Retinal pigment epithelial cell (primary cell): ENCODE results near the gene ARID3C.

ENCODE experiments used
- DNase-seq: peaks from one replicate; pipeline ENCODE4 v3.0.0-alpha.2; 2010; ENCODE audit warnings: low read depth
- H3K4me3 ChIP-seq: 2 replicates; pipeline ENCODE4 v1.5.1; 2011; ENCODE audit warnings: mild to moderate bottlenecking, low read length, control low read depth, moderate library complexity
- CTCF ChIP-seq: conservative IDR thresholded peaks from 2 replicates; pipeline ENCODE4 v1.5.1; 2011; ENCODE audit warnings: low read depth, low read length, control low read depth, inconsistent platforms

The ARID3C gene

DNA sequence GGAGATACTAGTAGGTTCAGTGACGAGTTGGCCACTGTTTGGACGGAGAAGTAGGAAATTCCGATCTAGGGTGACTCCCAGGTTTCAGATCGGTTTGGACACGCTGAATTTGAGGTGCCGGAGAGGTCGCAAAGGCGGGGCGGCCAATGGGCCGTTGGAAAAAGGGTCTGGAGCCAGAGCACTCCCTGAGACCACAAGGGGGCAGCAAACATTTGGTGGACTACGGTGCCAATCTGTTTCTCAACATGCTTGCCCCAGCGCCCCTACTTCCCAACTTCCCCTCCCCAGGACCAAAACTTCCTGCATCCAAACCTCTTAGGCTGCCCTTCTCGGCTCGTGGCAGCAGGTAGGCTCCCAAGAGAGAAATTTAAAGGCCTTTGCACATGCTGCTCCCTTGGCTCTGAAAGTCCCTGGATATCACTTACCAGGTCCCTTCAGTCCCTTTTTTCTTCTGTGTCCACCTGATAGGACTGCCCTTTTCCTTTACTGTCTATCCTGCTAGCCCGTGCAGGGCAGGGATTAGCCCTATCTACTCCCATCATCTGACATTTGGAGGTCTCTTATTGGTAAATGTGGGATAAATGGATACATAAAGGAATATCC, 16.0 kb downstream of the ARID3C start:
- DNase-seq = peak; percentile 29
- peak; percentile 88 for TF ChIP-seq CTCF
- peak overlapping the region; percentile 88 for H3K4me3 ChIP-seq

- no peak for TF ChIP-seq CTCF
- H3K4me3 ChIP-seq = peak within 1 kb of the TSS; percentile 88
- no peak for DNase-seq
Measured at GRCh38 chr9:34611811-34612787, 16.8 kb downstream of the ARID3C start, which contains the start of gene RPP25L. RPP25L (minus strand) TSS chr9:34612097; CDS start chr9:34611296, 801 bp downstream.

DNA sequence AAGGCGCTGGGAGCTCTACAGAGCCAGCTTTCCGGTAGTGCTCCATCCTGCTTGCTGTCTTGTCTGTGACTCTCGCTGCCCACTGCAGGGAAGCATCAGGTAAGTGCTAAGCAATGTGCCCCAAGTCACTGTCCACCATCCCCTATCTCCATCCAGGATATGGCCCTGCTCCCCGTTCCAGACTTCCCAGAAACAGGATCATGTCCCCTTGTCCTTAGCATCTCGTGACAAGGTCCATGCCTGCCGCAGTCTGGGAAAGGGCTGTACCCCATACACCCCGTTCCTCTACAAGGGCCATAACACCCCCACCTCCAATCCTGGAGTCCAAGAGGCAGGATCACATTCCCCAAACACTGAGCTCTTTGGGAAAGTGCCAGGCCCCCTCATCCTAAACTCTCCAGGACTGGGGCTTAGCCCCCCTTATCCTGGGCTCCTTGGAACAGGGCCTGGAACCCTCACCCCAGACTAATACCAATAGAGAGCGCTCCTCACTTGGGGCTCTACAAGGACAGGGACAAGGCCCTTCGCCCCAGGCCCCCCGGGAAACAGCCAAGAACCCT, 17.5 kb downstream of the ARID3C start:
- H3K4me3 ChIP-seq = peak overlapping the region; percentile 88
- no peak for DNase-seq
- TF ChIP-seq CTCF = no peak

- DNase-seq = no peak
- H3K4me3 ChIP-seq = peak overlapping the region; percentile 88
- no peak for TF ChIP-seq CTCF
Measured at GRCh38 chr9:34610434-34611206, 18.2 kb downstream of the ARID3C start.

- no peak for DNase-seq
- TF ChIP-seq CTCF = no peak
Measured at GRCh38 chr9:34607331-34607730, 21.5 kb downstream of the ARID3C start.

DNA sequence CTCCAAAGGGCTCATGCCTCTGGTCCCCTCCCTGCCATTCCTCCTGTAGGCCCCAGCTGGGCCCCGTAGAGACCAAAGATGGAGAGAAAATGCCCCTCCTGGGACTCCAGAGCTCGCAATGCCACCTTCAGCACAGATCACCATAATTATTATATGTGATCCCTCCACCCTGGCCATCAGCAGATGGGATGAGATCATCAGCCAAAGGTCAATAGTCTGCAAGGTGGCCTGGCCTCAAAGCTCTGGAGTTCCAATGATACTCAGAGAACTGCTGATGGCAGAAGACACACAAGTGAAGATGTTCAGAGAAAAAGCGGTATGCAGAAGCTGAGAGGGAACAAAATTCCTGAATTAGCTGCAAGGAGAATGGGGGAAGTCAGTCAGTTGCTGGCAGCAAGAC, 22.0 kb downstream of the ARID3C start:
- no peak for TF ChIP-seq CTCF

More at GRCh38 chr9:34607331-34607730, 21.5 kb downstream of the ARID3C start:
- H3K4me3 ChIP-seq = no peak overlapping the region

More for the DNA sequence above, 22.0 kb downstream of the ARID3C start:
- no peak for DNase-seq
- H3K4me3 ChIP-seq = no peak overlapping the region
